Activated naive CD8-positive, alpha-beta T cell treated with anti-CD3 and anti-CD28 coated beads, Interleukin-2, amount 50 U/mL, for 16 hours (primary cell): ENCODE measurements around the gene SRGAP1.
"Not testable (repeated sequence)": the region's sequence is repeated elsewhere in the genome, so short reads cannot be mapped to it uniquely, and the experiment has no call there.

Experiments used
- DNase-seq: peaks from one replicate; pipeline ENCODE4 v3.0.0-alpha.2; 2020; ENCODE audit warnings: low read depth, low spot score

SRGAP1 gene

GRCh38 chr12:64120568-64120967 is 276.1 kb downstream of the SRGAP1 start:
- no peak for DNase-seq

DNA sequence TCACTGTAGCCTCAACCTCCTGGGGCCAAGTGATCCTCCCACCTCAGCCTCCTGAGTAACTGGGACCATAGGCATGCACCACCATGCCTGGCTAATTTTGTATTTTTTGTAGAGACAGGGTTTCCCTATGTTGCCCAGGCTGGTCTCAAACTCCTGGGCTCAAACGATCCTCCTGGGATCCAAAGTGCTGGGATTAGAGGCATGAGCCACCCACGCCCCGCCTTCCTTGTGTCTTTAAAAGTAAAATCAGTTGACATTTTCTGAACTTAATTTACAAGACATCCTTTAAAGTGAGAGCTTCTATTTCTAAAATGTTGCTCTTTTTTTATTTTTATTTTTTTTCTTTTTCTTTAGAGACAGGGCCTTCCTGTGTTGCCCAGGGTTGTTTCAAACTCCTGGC is 276.6 kb downstream of the SRGAP1 start:
- DNase-seq: not testable (repeated sequence)

- DNase-seq: no peak
These were observed 277.7 kb downstream of the SRGAP1 start for GRCh38 chr12:64122154-64122553.

DNA sequence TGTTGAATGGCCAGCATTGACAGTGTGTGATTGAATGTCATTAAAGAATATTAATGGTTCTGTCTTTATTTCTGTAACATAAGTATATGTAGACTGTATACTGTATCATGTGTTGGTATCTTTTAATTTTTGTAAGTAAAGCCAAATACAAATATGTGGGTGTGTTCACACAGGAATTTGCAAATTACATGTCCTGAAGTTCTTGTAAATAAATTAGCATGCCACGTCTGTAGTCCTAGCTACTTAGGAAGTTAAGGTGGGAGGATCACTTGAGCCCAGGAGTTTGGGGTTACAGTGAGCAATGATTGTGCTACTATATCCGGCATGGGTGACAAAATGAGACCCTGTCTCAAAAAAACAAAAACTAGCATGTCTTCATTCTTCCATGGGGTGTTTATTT is 278.5 kb downstream of the SRGAP1 start:
- no peak for DNase-seq

DNA sequence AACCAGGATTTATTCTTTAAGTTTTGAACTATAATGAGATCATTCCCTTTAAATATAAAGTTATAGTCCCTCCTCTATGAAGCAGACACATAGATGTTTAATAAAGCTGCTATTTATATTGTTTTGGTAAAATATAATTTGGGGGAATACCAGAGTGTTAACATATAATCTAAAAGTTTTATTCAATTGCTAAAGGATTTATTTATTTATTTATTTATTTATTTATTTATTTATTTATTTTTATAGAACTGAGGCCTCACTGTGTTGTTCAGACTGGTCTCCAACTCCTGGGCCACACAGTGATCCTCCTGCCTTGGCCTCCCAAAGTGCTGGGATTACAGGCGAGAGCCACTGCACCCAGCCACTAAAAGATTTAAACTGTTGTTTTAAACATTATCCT is 278.9 kb downstream of the SRGAP1 start:
- DNase-seq: no peak

DNA sequence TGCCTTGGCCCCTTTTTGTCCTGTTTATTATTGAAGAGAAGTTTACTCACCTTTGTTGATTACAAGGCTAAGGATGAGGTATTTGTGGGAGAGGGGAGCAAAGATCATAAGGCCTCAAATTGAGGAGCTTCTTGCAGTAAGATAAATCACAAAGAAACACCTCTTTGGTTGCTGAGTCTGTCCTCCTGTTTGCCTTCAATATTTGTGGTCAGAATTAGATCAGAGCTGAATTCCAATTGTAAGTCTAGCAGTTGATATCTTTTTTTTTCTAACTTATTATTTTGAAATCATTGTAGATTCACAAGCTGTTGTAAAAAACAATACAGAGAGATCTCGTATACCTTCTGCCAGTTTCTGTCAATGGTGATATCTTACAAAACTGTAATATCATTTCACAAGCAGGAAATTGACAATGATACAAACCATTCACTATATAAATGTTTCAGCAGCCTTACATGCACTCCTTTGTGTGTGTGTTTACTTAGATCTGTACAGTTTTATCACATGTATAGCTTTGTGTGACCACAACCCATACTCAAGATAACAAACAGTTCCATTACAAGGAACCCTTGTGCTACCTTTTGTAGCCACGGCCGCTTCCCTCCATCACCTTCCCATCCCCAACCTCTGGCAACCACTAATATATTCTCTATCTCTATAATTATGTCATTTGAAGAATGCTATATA is 280.2 kb downstream of the SRGAP1 start:
- no peak for DNase-seq

DNA sequence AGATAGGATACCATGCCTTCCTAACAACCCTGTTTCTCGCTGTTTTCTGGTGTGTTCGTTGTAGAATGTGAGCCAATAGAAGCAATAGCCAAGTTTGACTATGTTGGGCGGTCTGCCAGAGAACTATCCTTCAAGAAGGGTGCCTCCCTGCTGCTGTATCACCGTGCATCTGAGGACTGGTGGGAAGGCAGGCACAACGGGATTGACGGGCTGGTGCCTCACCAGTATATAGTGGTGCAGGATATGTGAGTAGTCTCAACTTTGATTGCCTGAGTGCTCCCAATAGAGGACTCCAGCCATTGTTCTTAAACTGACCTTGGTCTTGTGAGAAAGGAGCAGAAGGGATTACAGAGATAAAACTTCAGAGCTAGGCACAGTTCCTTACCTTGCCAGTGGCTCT is 281.4 kb downstream of the SRGAP1 start:
- no peak for DNase-seq

- DNase-seq: no peak
These were observed 283.3 kb downstream of the SRGAP1 start for GRCh38 chr12:64127811-64128210.

DNA sequence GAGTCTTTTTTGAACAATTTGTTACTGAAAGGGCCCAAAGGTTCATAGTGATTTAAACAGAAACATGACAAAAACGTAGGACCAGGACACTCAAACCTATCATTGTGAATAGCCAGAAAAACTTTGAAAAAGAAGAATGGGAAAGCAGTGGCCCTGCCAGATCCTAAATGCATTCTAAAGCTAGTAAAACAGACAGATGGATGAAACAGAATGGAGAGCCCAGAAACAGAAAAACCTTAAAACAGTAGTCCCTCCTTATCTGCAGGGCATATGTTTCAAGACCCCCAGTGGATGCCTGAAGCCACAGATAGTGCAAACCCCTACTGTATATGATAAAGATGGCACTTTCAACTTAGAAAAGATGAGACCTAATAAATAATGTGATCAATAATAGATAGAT is 283.9 kb downstream of the SRGAP1 start:
- no peak for DNase-seq

DNA sequence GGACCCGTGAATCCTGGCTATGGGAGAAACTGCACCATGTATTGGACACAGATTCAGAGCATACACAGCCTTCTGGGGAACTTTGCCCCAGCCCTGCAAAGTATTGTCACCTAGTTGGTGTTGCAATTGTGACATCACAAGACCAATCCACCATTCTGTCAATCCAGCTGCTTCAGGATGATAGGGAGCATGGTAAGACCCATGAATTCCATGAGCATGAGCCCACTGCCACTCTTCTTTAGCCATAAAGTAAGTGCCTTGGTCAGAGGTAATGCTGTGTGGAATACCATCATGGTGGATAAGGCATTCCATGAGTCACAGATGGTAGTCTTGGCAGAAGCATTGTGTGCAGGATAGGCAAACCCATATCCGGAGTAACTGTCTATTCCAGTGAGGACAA is 286.0 kb downstream of the SRGAP1 start:
- DNase-seq: not testable (repeated sequence)

DNA sequence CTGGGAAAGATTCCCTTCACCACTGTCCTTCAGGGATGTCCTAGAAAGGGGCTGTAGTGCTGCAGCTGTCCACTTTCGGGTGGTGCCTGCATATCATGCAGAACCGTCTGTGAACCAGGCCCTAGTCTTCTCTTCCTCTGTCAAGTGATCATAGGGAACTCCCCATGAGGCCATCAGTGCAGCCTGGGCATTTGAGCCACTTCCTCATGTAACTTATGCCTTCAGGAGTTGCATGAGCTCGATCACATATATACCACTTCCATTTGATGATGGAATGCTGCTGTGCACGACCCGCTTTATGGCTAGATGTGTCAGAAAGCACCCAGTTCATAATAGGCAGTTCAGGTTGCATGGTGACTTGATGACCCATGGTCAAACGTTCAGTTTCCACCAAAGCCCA is 287.0 kb downstream of the SRGAP1 start:
- DNase-seq: not testable (repeated sequence)

DNA sequence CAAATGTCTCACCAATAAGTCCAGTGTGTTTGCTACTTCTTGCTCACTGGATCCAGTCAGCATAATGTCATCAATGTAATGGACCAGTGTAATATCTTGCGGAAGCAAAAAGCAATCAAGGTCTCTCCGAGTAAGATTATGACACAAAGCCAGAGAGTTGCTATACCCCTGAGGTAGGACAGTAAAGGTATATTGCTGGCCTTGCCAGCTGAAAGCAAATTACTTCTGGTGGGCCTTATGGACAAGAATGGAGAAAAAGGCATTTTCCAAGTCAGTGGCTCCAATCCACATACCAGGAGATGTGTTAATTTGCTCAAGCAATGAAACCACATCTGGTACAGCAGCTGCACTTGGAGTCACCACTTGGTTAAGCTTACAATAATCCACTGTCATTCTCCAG is 288.2 kb downstream of the SRGAP1 start:
- DNase-seq: not testable (repeated sequence)

- DNase-seq: no peak
These were observed 292.6 kb downstream of the SRGAP1 start for GRCh38 chr12:64137117-64137516.

DNA sequence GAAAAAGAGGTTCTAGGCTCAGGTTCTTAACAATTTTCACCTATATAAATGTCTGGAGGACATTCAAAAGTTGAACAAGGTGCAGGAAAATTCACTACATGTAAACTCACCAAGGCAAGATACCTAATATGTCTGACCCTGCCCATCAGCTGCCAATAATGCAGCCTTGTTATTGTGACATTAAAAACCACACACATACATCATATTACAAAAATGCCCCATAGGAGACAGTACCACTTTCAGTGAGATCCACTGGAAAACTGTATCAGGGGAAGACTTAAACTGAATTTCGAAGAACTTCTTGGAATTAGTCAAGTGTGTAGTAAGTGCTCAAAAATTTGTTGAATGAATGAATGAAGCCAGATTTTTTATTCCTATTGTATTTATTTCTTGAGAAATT is 294.5 kb downstream of the SRGAP1 start:
- no peak for DNase-seq

DNA sequence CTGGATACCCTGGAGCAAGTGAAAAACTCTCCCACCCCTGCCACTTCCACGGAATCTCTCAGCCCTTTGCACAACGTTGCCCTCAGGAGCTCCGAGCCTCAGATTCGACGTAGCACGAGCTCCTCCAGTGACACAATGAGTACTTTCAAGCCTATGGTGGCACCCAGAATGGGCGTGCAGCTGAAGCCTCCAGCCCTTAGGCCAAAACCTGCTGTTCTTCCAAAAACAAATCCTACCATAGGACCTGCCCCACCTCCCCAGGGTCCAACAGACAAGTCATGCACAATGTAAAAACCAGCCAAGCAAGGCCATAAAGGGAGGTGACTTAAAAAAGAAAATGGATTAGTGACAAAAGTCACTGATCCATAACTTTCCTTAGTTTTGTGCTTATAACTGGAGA is 297.9 kb downstream of the SRGAP1 start:
- no peak for DNase-seq

GRCh38 chr12:64142784-64143183 is 298.3 kb downstream of the SRGAP1 start:
- no peak for DNase-seq

- DNase-seq: no peak
These were observed 300.7 kb downstream of the SRGAP1 start for GRCh38 chr12:64145226-64145625.

- no peak for DNase-seq
These were observed 302.6 kb downstream of the SRGAP1 start for GRCh38 chr12:64147011-64147631.

DNA sequence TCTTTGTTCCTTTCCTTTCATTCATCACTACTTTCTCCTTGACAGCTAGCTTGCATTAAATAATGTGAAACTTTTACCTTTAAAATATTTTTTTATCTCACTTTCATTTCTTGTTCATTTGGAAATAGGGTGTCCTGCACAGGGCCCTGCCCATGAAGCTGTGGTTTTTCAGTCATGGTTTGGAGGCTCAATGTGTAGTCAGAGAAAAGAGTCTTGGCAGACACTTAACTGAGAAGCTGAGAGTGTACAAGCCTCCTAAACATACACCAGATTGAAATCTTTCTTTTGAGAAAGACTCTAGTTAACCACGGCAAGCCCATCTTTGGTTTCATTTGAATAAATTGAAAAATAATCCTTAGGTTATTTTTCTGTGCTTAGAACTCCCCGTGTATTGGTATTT is 303.4 kb downstream of the SRGAP1 start:
- no peak for DNase-seq

DNA sequence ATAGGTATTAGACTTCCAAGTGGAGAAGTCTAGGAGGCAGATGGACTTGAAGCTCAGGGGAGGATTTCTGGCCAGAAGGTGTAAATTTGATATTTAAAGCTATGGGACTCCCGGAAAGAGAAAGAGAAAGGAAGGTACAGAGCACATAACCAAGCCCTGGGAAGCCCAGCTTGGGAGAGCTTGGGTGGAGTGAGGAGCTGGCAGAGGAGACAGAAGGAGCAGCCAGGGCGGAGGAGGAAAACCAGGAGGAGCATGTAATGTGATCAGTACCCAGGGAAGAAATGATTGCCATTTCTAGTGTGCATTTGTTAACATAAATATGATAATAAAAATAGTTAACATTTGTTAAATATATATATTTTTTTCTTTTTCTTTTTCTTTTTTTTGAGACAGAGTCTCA is 310.2 kb downstream of the SRGAP1 start:
- DNase-seq: no peak

DNA sequence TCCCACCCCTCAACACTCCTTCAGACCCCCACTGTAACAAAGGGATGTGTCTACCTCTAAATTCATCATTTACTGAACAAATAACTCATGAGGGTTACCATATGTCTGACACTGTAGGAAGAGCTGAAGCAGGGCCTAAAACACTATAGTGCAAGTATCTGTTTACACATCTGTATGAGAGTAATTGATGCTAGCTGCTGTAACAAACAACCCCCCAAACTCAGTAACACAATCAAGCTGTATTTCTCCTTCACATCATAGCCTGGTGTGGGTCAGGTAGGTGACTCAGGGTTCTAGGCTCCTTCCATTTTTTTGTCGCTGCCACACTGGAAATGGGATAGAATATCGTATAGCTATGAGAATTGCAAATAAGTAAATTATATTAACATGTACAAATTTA is 312.6 kb downstream of the SRGAP1 start:
- no peak for DNase-seq

DNA sequence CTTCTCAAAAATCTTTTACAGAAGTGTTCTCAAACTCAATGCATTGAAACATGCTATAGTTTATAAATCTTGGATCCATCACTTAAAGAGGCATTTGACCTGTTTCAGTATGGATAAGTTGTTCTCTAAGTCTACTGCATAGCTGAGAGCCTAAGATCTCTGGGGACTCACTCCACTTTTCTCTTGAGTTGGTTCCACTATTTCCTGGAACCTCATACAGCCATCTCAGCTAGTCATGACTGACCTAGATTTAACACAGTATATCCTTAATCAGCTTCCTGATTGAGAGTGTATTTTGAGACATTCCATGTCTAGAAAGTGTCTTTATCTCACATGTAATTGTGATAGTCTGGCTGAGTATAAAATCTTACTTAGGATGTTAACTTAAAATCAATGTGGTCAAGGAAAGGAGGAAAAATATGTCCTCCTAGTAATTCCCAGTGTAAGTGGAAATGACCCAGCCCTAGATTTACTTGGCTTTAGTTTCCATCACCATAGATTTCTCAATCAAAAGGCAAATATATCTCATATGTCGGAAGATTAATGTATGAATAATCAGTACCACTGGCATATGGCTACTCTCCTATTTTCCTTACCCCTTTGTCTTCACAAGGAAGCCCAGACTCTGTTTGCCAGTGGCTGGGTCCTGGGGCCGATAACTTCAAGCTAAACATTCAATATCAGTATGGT is 315.7 kb downstream of the SRGAP1 start:
- no peak for DNase-seq

DNA sequence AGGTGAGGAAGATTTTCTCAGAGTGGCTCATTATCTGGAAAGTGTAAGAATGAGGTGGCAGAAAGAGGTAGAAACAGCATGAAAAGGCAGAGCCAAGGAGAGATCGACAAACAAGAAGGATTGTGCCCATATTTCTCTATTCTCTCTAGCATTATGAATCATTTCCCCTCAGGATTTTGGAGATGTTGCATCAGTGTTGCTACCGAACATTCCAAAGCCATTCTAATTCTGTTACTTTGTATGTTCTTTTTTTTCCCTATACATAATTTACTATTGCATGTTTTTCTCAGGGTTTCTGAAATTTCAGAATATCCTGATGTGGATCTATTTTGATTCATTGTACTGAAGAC is 316.2 kb downstream of the SRGAP1 start:
- DNase-seq: no peak
